H1 (cell line): ENCODE results near the gene COL6A2. TPM values are rescaled to one million over a fixed set of nuclear protein-coding genes. Genes with fewer than 3 reads are reported as not detected.

Experiments
- CTCF ChIA-PET: fragments of 300-600 bp; sonication (Branson Sonifier 250); formaldehyde crosslinking; loops from one replicate; lab custom pipeline; 2021; ENCODE audit not compliant: partially characterized antibody; lab: Charles Lee
- POLR2A ChIA-PET: fragments of 300-600 bp; sonication (Branson Sonifier 250); formaldehyde crosslinking; loops from one replicate; lab custom pipeline; 2021; ENCODE audit warnings: inconsistent platforms; ENCODE audit not compliant: partially characterized antibody; lab: Charles Lee
- DNase-seq, 2 experiments: peaks; one replicate each; pipeline versions ENCODE4 v3.0.0 to v3.0.0-alpha.2; 2010 to 2022; ENCODE audit warnings: low spot score in 2 of 2, low read depth in 1 of 2, mixed read lengths in 1 of 2
- FAIRE-seq: peaks from 2 replicates; lab custom pipeline; 2011; peaks lifted over from hg19 to GRCh38; lab: Jason Lieb, UNC
- H2AFZ ChIP-seq: 2 replicates; pipeline ENCODE4 v1.8.1; 2012; ENCODE audit warnings: low read length, inconsistent platforms
- H2AK5ac ChIP-seq: 2 replicates; pipeline ENCODE4 v1.6.1; 2013; ENCODE audit warnings: low read depth, low read length
- H2BK120ac ChIP-seq: replicated peaks from 2 replicates; pipeline ENCODE3; 2013; ENCODE audit warnings: low read depth, low read length, inconsistent platforms
- H2BK12ac ChIP-seq: 2 replicates; pipeline ENCODE4 v1.6.1; 2013; ENCODE audit warnings: low read depth, low read length
- H2BK15ac ChIP-seq: 2 replicates; pipeline ENCODE4 v1.6.1; 2013; ENCODE audit warnings: low read length
- H2BK20ac ChIP-seq: 2 replicates; pipeline ENCODE4 v1.6.1; 2013; ENCODE audit warnings: low read length
- H2BK5ac ChIP-seq: 2 replicates; pipeline ENCODE4 v1.6.1; 2013; ENCODE audit warnings: low read depth, low read length
- H3K14ac ChIP-seq: 2 replicates; pipeline ENCODE4 v1.6.1; 2013; ENCODE audit warnings: inconsistent platforms; ENCODE audit not compliant: insufficient read length
- H3K18ac ChIP-seq: 2 replicates; pipeline ENCODE4 v1.6.1; 2013; ENCODE audit warnings: low read length; ENCODE audit errors: extremely low read depth
- H3K23ac ChIP-seq: 2 replicates; pipeline ENCODE4 v1.6.1; 2013; ENCODE audit warnings: inconsistent platforms; ENCODE audit not compliant: insufficient read length
- H3K23me2 ChIP-seq: 2 replicates; pipeline ENCODE4 v1.6.1; 2013; ENCODE audit warnings: low read depth, low read length
- H3K27ac ChIP-seq: 2 replicates; pipeline ENCODE4 v1.6.1; 2011; ENCODE audit warnings: low read depth, low read length, inconsistent platforms
- H3K27me3 ChIP-seq, 4 experiments: replicated peaks in 1 of 4; 1 replicate in 1 of 4; 2 replicates in 3 of 4; pipeline versions ENCODE4 v1.6.1 to v1.8.1; 2011 to 2013; ENCODE audit warnings: low read length in 3 of 4, mild to moderate bottlenecking in 3 of 4, inconsistent platforms in 2 of 4, mixed read lengths in 2 of 4, moderate library complexity in 1 of 4; ENCODE audit not compliant: control insufficient read depth in 3 of 4, insufficient read depth in 3 of 4; ENCODE audit errors: extremely low read depth in 1 of 4
- H3K36me3 ChIP-seq, 4 experiments: 2 replicates each; pipeline versions ENCODE4 v1.6.1 to v1.8.1; 2011 to 2013; ENCODE audit warnings: mild to moderate bottlenecking in 4 of 4, low read length in 3 of 4, moderate library complexity in 2 of 4, control low read depth in 1 of 4, inconsistent platforms in 1 of 4; ENCODE audit not compliant: insufficient read depth in 4 of 4, control insufficient read depth in 2 of 4
- H3K4ac ChIP-seq: replicated peaks from 2 replicates; pipeline ENCODE3; 2013; ENCODE audit warnings: low read length, low read depth, mixed read lengths, inconsistent platforms; ENCODE audit not compliant: insufficient read length
- H3K4me1 ChIP-seq, 4 experiments: replicated peaks in 1 of 4; 1 replicate in 1 of 4; 2 replicates in 3 of 4; pipeline versions ENCODE4 v1.6.1 to v1.8.1; 2011 to 2013; ENCODE audit warnings: low read length in 3 of 4, inconsistent platforms in 2 of 4, mixed read lengths in 1 of 4; ENCODE audit not compliant: insufficient read depth in 4 of 4, control insufficient read depth in 3 of 4
- H3K4me2 ChIP-seq, 2 experiments: 2 replicates each; pipeline versions ENCODE4 v1.6.1 to v1.8.1; 2011 to 2013; ENCODE audit warnings: low read depth in 2 of 2, low read length in 2 of 2, control low read depth in 1 of 2, inconsistent platforms in 1 of 2, mild to moderate bottlenecking in 1 of 2; ENCODE audit not compliant: insufficient read depth in 1 of 2
- H3K4me3 ChIP-seq, 4 experiments: fragments of 200-600, 300-600 bp in 1 of 4; sonication (generic), shearing (Covaris generic), sonication (Bioruptor Twin) in 1 of 4; 2 replicates each; pipeline versions ENCODE4 v1.5.1 to v1.8.1; 2011 to 2016; ENCODE audit warnings: low read length in 4 of 4, low read depth in 3 of 4, control low read depth in 2 of 4, inconsistent platforms in 2 of 4, mild to moderate bottlenecking in 2 of 4, mixed read lengths in 1 of 4, moderate library complexity in 1 of 4; ENCODE audit not compliant: insufficient read depth in 2 of 4; ENCODE audit errors: extremely low read depth in 1 of 4
- H3K56ac ChIP-seq: replicated peaks from 2 replicates; pipeline ENCODE3; 2013; ENCODE audit warnings: low read depth, mild to moderate bottlenecking, mixed read lengths, low read length, inconsistent platforms; ENCODE audit not compliant: insufficient read length
- H3K79me1 ChIP-seq: 2 replicates; pipeline ENCODE4 v1.6.1; 2013; ENCODE audit warnings: low read depth, low read length, control low read depth
- H3K79me2 ChIP-seq, 2 experiments: 2 replicates each; pipeline versions ENCODE4 v1.6.1 to v1.8.1; 2012 to 2013; ENCODE audit warnings: low read length in 2 of 2, mild to moderate bottlenecking in 2 of 2, inconsistent platforms in 1 of 2; ENCODE audit not compliant: insufficient read depth in 2 of 2, control insufficient read depth in 1 of 2
- H3K9ac ChIP-seq, 4 experiments: replicated peaks in 1 of 4; 1 replicate in 1 of 4; 2 replicates in 3 of 4; pipeline versions ENCODE4 v1.6.1 to v1.8.1; 2011 to 2013; ENCODE audit warnings: low read depth in 3 of 4, low read length in 3 of 4, control low read depth in 2 of 4, mild to moderate bottlenecking in 2 of 4, moderate library complexity in 2 of 4, inconsistent platforms in 1 of 4; ENCODE audit errors: extremely low read depth in 1 of 4
- H3K9me3 ChIP-seq, 2 experiments: 2 replicates each; pipeline versions ENCODE4 v1.6.1 to v1.8.1; 2012 to 2013; ENCODE audit warnings: mild to moderate bottlenecking in 2 of 2, moderate library complexity in 2 of 2, control low read depth in 1 of 2, inconsistent platforms in 1 of 2, low read depth in 1 of 2, low read length in 1 of 2, mixed read lengths in 1 of 2; ENCODE audit not compliant: insufficient read depth in 2 of 2
- H4K20me1 ChIP-seq, 2 experiments: replicated peaks in 1 of 2; 2 replicates each; pipeline versions ENCODE3 to v1.8.1; 2011 to 2013; ENCODE audit warnings: inconsistent platforms in 2 of 2, low read length in 2 of 2, mild to moderate bottlenecking in 1 of 2; ENCODE audit not compliant: insufficient read depth in 2 of 2, control insufficient read depth in 1 of 2
- H4K5ac ChIP-seq: 2 replicates; pipeline ENCODE4 v1.6.1; 2013; ENCODE audit warnings: low read length, low read depth, mixed read lengths, inconsistent platforms; ENCODE audit not compliant: insufficient read length
- H4K8ac ChIP-seq: 2 replicates; pipeline ENCODE4 v1.8.0; 2013; ENCODE audit warnings: mild to moderate bottlenecking, moderate library complexity, low read length, inconsistent platforms; ENCODE audit not compliant: insufficient read depth; ENCODE audit errors: extremely low read depth
- H4K91ac ChIP-seq: replicated peaks from 2 replicates; pipeline ENCODE3; 2013; ENCODE audit warnings: low read length, mixed read lengths, inconsistent platforms; ENCODE audit not compliant: insufficient read length
- ATF2 ChIP-seq: IDR thresholded peaks from 2 replicates; pipeline ENCODE4 v1.6.1; 2012; ENCODE audit warnings: low read length, inconsistent platforms
- CBX5 ChIP-seq: fragments of 300-800, 300-1000 bp; sonication (generic); IDR thresholded peaks from 2 replicates; pipeline ENCODE4 v1.7.1; 2016; ENCODE audit warnings: antibody characterized with exemption, low read length, low read depth
- CHD2 ChIP-seq: IDR thresholded peaks from 2 replicates; pipeline ENCODE4 v1.6.1; 2012; ENCODE audit warnings: low read length, improper control_type of control experiment
- EP300 ChIP-seq, 2 experiments: IDR thresholded peaks; 1 replicate in 1 of 2; 2 replicates in 1 of 2; pipeline ENCODE4 v1.6.1; 2011 to 2012; ENCODE audit warnings: low read depth in 2 of 2, low read length in 2 of 2, mild to moderate bottlenecking in 2 of 2, borderline replicate concordance in 1 of 2, inconsistent platforms in 1 of 2, moderate library complexity in 1 of 2
- EZH2 ChIP-seq: fragments of 200-600 bp; sonication (generic); IDR thresholded peaks from 2 replicates; pipeline ENCODE4 v1.7.1; 2012; ENCODE audit warnings: low read depth, mild to moderate bottlenecking, moderate library complexity, low read length, inconsistent platforms; ENCODE audit not compliant: severe bottlenecking
- FOSL1 ChIP-seq: IDR thresholded peaks from 2 replicates; pipeline ENCODE4 v1.6.1; 2011; ENCODE audit warnings: mild to moderate bottlenecking, low read depth, low read length, moderate library complexity; ENCODE audit not compliant: insufficient read depth
- KDM5A ChIP-seq: fragments of 200-600 bp; IDR thresholded peaks from 2 replicates; pipeline ENCODE4 v1.7.1; 2012; ENCODE audit warnings: mild to moderate bottlenecking, low read length, inconsistent platforms, mixed read lengths
- POLR2A ChIP-seq, 2 experiments: IDR thresholded peaks; 1 replicate in 1 of 2; 2 replicates in 1 of 2; pipeline ENCODE4 v1.6.1; 2011; ENCODE audit warnings: low read depth in 2 of 2, low read length in 2 of 2, mild to moderate bottlenecking in 2 of 2; ENCODE audit errors: control extremely low read depth in 1 of 2
- POLR2AphosphoS5 ChIP-seq: IDR thresholded peaks from 2 replicates; pipeline ENCODE4 v1.6.1; 2011; ENCODE audit warnings: low read depth, low read length
- SP1 ChIP-seq: IDR thresholded peaks from 2 replicates; pipeline ENCODE4 v1.6.1; 2011; ENCODE audit warnings: low read depth, low read length
- TAF7 ChIP-seq: optimal IDR thresholded peaks from 2 replicates; pipeline ENCODE3; 2011; ENCODE audit warnings: low read depth, mild to moderate bottlenecking, inconsistent platforms, low read length, moderate library complexity, borderline replicate concordance
- USF2 ChIP-seq: IDR thresholded peaks from 2 replicates; pipeline ENCODE4 v1.6.1; 2011; ENCODE audit warnings: low read length, improper control_type of control experiment
- YY1 ChIP-seq: IDR thresholded peaks from 2 replicates; pipeline ENCODE4 v1.6.1; 2011; ENCODE audit warnings: low read depth, mild to moderate bottlenecking, low read length
- WGBS, 2 experiments: shearing (Covaris generic) in 1 of 2; methylation state at CpG; one replicate each; pipeline versions ENCODE4 v1.1.6 to v1.1.7; 2013 to 2015; ENCODE audit warnings: low lambda C conversion rate in 2 of 2, mixed read lengths in 2 of 2, inconsistent platforms in 1 of 2, low coverage in 1 of 2, missing lambda C conversion rate in 1 of 2; ENCODE audit not compliant: insufficient replicate concordance in 2 of 2, insufficient coverage in 1 of 2, insufficient read length in 1 of 2; ENCODE audit errors: extremely low coverage in 1 of 2, missing lambda C conversion rate in 1 of 2; 5-methylcytosine and 5-hydroxymethylcytosine counted together
- polyA plus RNA-seq, 7 experiments: library from polyadenylated mRNA; depleted of rRNA in 3 of 7; stranded (reverse) in 5 of 7; unstranded in 2 of 7; fragments of >200 nt in 5 of 7; fragments of 200-250 nt in 2 of 7; gene quantifications; 1 replicate in 5 of 7; 2 replicates in 1 of 7; 4 replicates in 1 of 7; pipeline versions ENCODE4 v1.2.1 to v1.2.3, GENCODE V29; 2011 to 2013; ENCODE audit warnings: missing spikeins in 2 of 7, mixed read lengths in 2 of 7
- total RNA-seq: library from RNA; stranded (reverse); fragmentation: NEBNext Ultra II Directional; extraction: Animal tissue kit (Norgen Biotek cat#: 25700); gene quantifications from 2 replicates; pipeline ENCODE4 v1.2.1, GENCODE V29; 2021

COL6A2 gene
- total and polyA plus RNA-seq, 2 of the 8 experiments (the other 6 are each of a cell fraction or from before 2014, with no cell fraction given) = 60.1 to 62.7 TPM

- H3K36me3 ChIP-seq = peaks cover 0 to 19% (median 9%) of the 10 kb centered on the region in 4 experiments; a peak in 5 of 8 replicates
- H3K4me1 ChIP-seq = no peaks in the 10 kb centered on the region; a peak in 1 of 7 replicates
- no peak overlapping the region for H2BK5ac ChIP-seq
- no peak overlapping the region for H3K14ac ChIP-seq
- H3K9ac ChIP-seq = no peak overlapping the region
- CTCF ChIA-PET = interaction anchor here (1.8 kb wide), 1 partner anchor 8 kb away, joined by 8 read pairs; no protein-coding TSS in a partner anchor
- no peak overlapping the region for H3K23ac ChIP-seq
- H2AFZ ChIP-seq = no peak overlapping the region
- H4K8ac ChIP-seq = no peak overlapping the region
- H4K5ac ChIP-seq = no peak overlapping the region
- H3K4me2 ChIP-seq = no peak overlapping the region
- H4K91ac ChIP-seq = no peak overlapping the region
- H3K9me3 ChIP-seq = peaks cover 4 to 26% of the 10 kb centered on the region in 2 experiments; a peak in 2 of 4 replicates
- H3K4me3 ChIP-seq = no peak overlapping the region
- H2BK20ac ChIP-seq = no peak overlapping the region
- DNase-seq (no peak), FAIRE-seq (no peak)
- POLR2A ChIA-PET = no interaction called here
- no peak overlapping the region for H3K27ac ChIP-seq
- WGBS, 2 experiments = 96% methylated on average over 11 of the region's 22 CpGs; no CpG with 5 or more reads in 1 of the 2 experiments
- no peak overlapping the region for H3K4ac ChIP-seq
- no peak overlapping the region for H3K18ac ChIP-seq
- no peaks in the 10 kb centered on the region for H3K23me2 ChIP-seq
- no peak overlapping the region for H2BK15ac ChIP-seq
- no peaks in the 10 kb centered on the region for H3K79me2 ChIP-seq
- H4K20me1 ChIP-seq = peaks cover 0 to 4% of the 10 kb centered on the region in 2 experiments
- TF ChIP-seq CHD2 (no peak), KDM5A (no peak), SP1 (no peak), YY1 (no peak), POLR2AphosphoS5 (no peak), USF2 (no peak), POLR2A (IDR thresholded peaks at IDR 0.05; ENCODE audit: control extremely low read depth in 1 of 2, low read depth in 2 of 2, low read length in 2 of 2) (no peak), EZH2 (no peak), ATF2 (no peak), TAF7 (no peak), FOSL1 (no peak), EP300 (IDR thresholded peaks at IDR 0.05; ENCODE audit: borderline replicate concordance in 1 of 2, low read depth in 2 of 2, low read length in 2 of 2) (no peak), CBX5 (no peak)
- no peak overlapping the region for H2BK12ac ChIP-seq
- no peak overlapping the region for H2BK120ac ChIP-seq
- H3K27me3 ChIP-seq = no peaks in the 10 kb centered on the region; a peak in 1 of 7 replicates
- H3K79me1 ChIP-seq = no peaks in the 10 kb centered on the region; the same call in 1 of the 2 replicates
- no peak overlapping the region for H2AK5ac ChIP-seq
- no peak overlapping the region for H3K56ac ChIP-seq
Measured at GRCh38 chr21:46160657-46160906, 62.7 kb downstream of the COL6A2 start.
